Keratinocyte (primary cell): ENCODE results near the gene GLT6D1. TPM values are rescaled to one million over a fixed set of nuclear protein-coding genes. Genes with fewer than 3 reads are reported as not detected.

ENCODE experiments used
- DNase-seq: peaks from one replicate; pipeline ENCODE4 v3.0.0-alpha.2; 2011; ENCODE audit warnings: low read depth, missing footprints, low spot score
- FAIRE-seq: peaks from 2 replicates; lab custom pipeline; 2011; peaks lifted over from hg19 to GRCh38; lab: Jason Lieb, UNC
- H2AFZ ChIP-seq: 2 replicates; pipeline ENCODE4 v1.6.0; 2012; ENCODE audit warnings: low read length, control low read depth, inconsistent platforms; ENCODE audit not compliant: control insufficient read depth
- H3K27ac ChIP-seq: 2 replicates; pipeline ENCODE4 v1.5.1; 2011; ENCODE audit warnings: low read length; ENCODE audit not compliant: control insufficient read depth, insufficient read depth
- H3K27me3 ChIP-seq: 3 replicates; pipeline ENCODE4 v1.6.0; 2011; ENCODE audit warnings: low read length; ENCODE audit not compliant: control insufficient read depth, insufficient read depth; ENCODE audit errors: extremely low read depth
- H3K36me3 ChIP-seq, 2 experiments: 2 replicates in 1 of 2; 3 replicates in 1 of 2; pipeline ENCODE4 v1.5.1; 2011; ENCODE audit warnings: low read length in 2 of 2, mild to moderate bottlenecking in 1 of 2; ENCODE audit not compliant: control insufficient read depth in 2 of 2, insufficient read depth in 2 of 2; ENCODE audit errors: extremely low read depth in 1 of 2
- H3K4me1 ChIP-seq: 3 replicates; pipeline ENCODE4 v1.5.1; 2011; ENCODE audit warnings: low read length; ENCODE audit not compliant: control insufficient read depth, insufficient read depth; ENCODE audit errors: extremely low read depth
- H3K4me2 ChIP-seq: 3 replicates; pipeline ENCODE4 v1.6.0; 2011; ENCODE audit warnings: low read depth, low read length; ENCODE audit not compliant: control insufficient read depth, insufficient read depth; ENCODE audit errors: extremely low read depth
- H3K4me3 ChIP-seq, 3 experiments: fragments of 200-600 bp in 1 of 3; sonication (generic) in 1 of 3; 2 replicates in 2 of 3; 3 replicates in 1 of 3; pipeline ENCODE4 v1.5.1; 2011 to 2016; ENCODE audit warnings: low read length in 3 of 3, mild to moderate bottlenecking in 3 of 3, control low read depth in 2 of 3, inconsistent platforms in 1 of 3, low read depth in 1 of 3, mixed read lengths in 1 of 3, mixed run types in 1 of 3, moderate library complexity in 1 of 3; ENCODE audit not compliant: control insufficient read depth in 2 of 3, insufficient read depth in 2 of 3; ENCODE audit errors: extremely low read depth in 1 of 3
- H3K79me2 ChIP-seq: 2 replicates; pipeline ENCODE4 v1.6.0; 2012; ENCODE audit warnings: low read length; ENCODE audit not compliant: control insufficient read depth, insufficient read depth
- H3K9ac ChIP-seq: 3 replicates; pipeline ENCODE4 v1.6.0; 2011; ENCODE audit warnings: low read length; ENCODE audit not compliant: control insufficient read depth, insufficient read depth; ENCODE audit errors: extremely low read depth
- H3K9me1 ChIP-seq: 3 replicates; pipeline ENCODE4 v1.6.0; 2011; ENCODE audit warnings: low read length; ENCODE audit not compliant: control insufficient read depth, insufficient read depth; ENCODE audit errors: extremely low read depth
- H3K9me3 ChIP-seq: 2 replicates; pipeline ENCODE4 v1.5.1; 2012; ENCODE audit warnings: low read depth, low read length; ENCODE audit not compliant: control insufficient read depth
- H4K20me1 ChIP-seq: 3 replicates; pipeline ENCODE4 v1.6.0; 2011; ENCODE audit warnings: low read length; ENCODE audit not compliant: control insufficient read depth, insufficient read depth; ENCODE audit errors: extremely low read depth
- CTCF ChIP-seq, 3 experiments: IDR thresholded peaks in 1 of 3; conservative IDR thresholded peaks in 1 of 3; optimal IDR thresholded peaks in 1 of 3; 2 replicates in 2 of 3; 3 replicates in 1 of 3; pipeline versions ENCODE3 to v1.5.1; 2011; ENCODE audit warnings: low read length in 3 of 3, mild to moderate bottlenecking in 3 of 3, moderate library complexity in 2 of 3, control low read depth in 1 of 3, inconsistent platforms in 1 of 3; ENCODE audit not compliant: insufficient read depth in 2 of 3; ENCODE audit errors: extremely low read depth in 1 of 3
- EZH2 ChIP-seq: IDR thresholded peaks from one replicate; pipeline ENCODE4 v1.6.1; 2012; ENCODE audit warnings: inconsistent platforms, mild to moderate bottlenecking, low read length, moderate library complexity
- dilution Hi-C: fragments of 300-500 bp; cut with MboI; formaldehyde crosslinking; loops from one replicate; pipeline ENCODE4 v1.7.0; 2020; ENCODE audit warnings: low sequenced_read_pairs; ENCODE audit not compliant: extremely low pct_ligation_motif_present
- polyA plus RNA-seq, 5 experiments: library from polyadenylated mRNA; depleted of rRNA in 3 of 5; stranded (reverse) in 3 of 5; stranded (forward) in 1 of 5; unstranded in 1 of 5; fragments of >200 nt; gene quantifications; 1 replicate in 1 of 5; 2 replicates in 3 of 5; 3 replicates in 1 of 5; pipeline versions ENCODE4 v1.2.1 to v1.2.3, GENCODE V29; 2011 to 2012; ENCODE audit warnings: missing spikeins in 2 of 5, low read depth in 1 of 5, low replicate concordance in 1 of 5

Gene GLT6D1
- polyA plus RNA-seq, 1 donor (not counting 4 experiments of a cell fraction or from before 2014, with no cell fraction given) = not detected

DNA sequence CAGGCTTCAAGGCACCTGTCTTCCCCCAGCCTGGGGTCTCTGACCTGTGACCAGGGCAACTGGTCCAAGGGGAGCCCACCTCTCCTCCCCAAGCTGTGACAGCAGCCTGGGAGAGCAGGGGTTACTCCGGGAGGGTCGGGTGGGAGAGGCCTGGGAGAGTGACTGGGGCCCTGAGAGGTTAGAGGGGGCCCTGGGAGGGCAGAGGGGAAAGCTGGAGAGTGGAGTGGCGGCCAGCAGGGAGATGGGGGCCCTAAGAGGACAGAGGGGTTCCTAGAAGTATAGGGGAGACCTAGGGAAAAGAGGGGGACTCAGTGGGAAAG is 24.1 kb upstream of the GLT6D1 start:
- Histone ChIP-seq H2AFZ (no peak overlapping the region), H3K27me3 (no peaks in the 10 kb centered on the region), H3K9ac (no peak overlapping the region), H3K9me3 (no peaks in the 10 kb centered on the region), H4K20me1 (no peaks in the 10 kb centered on the region), H3K9me1 (no peaks in the 10 kb centered on the region), H3K4me2 (no peak overlapping the region), H3K36me3 (no peaks in the 10 kb centered on the region), H3K4me3 (no peak overlapping the region), H3K79me2 (no peaks in the 10 kb centered on the region), H3K27ac (no peak overlapping the region), H3K4me1 (no peaks in the 10 kb centered on the region)
- DNase-seq (no peak), FAIRE-seq (no peak)
- dilution Hi-C loops = no loop called here
- TF ChIP-seq EZH2 = no peak
- no peak for TF ChIP-seq CTCF (optimal IDR thresholded peaks at IDR 0.05 in 1 of 3, IDR thresholded peaks at IDR 0.05 in 1 of 3, conservative IDR thresholded peaks at IDR 0.05 in 1 of 3; ENCODE audit: extremely low read depth in 1 of 3, insufficient read depth in 2 of 3, low read length in 3 of 3)

DNA sequence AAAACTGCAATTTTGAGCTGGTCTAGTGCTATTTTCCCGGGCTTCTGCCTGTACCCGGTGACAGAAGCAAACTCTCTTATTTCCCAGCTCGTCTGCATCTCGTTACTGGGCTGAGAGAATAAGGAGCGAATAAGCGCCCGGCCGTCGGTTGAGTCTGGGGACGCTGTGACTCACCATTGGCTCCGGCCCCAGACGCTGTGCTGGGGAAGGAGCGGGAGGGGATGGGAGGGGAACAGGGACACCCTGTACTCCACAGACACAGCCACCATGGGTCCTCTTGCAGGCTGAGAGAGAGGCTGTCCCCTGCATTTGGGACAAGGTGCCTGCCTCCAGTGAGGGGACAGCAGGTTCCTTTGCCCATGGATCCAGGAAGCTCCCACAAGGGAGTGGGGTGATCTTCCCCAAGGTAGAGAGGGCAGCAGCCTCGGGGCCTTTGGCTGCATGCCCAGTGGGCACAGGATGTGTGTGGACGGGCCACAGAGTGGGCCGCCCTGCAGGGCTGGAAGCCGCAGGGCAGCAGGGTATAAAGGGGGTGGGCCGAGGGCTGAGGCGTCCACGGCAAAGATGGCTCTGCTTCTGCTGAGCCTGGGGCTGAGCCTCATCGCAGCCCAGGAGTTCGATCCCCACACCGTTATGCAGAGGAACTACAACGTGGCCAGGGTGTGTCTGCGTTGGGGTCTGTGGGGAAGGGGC is 23.6 kb upstream of the GLT6D1 start, which contains the start of gene LCN9:
Gene LCN9, plus strand, starts transcription at position 552 of the 693 bp plus-strand sequence. Its CDS starts 13 bp downstream, at position 565.
- Histone ChIP-seq H3K9me1 (no peaks in the 10 kb centered on the region), H3K9me3 (no peaks in the 10 kb centered on the region), H3K36me3 (no peaks in the 10 kb centered on the region), H3K9ac (no peak within 1 kb of the TSS), H3K27ac (no peak within 1 kb of the TSS), H3K79me2 (no peaks in the 10 kb centered on the region), H4K20me1 (no peaks in the 10 kb centered on the region), H3K4me1 (no peaks in the 10 kb centered on the region), H3K27me3 (no peaks in the 10 kb centered on the region), H3K4me2 (no peak within 1 kb of the TSS), H2AFZ (no peak within 1 kb of the TSS), H3K4me3 (no peak within 1 kb of the TSS)
- dilution Hi-C loops = no loop called here
- TF ChIP-seq EZH2 (no peak), CTCF (optimal IDR thresholded peaks at IDR 0.05 in 1 of 3, IDR thresholded peaks at IDR 0.05 in 1 of 3, conservative IDR thresholded peaks at IDR 0.05 in 1 of 3; ENCODE audit: extremely low read depth in 1 of 3, insufficient read depth in 2 of 3, low read length in 3 of 3) (no peak)
- no peak for FAIRE-seq
- DNase-seq = no peak
